ENCODE data around the gene TACR1. TPM values are rescaled to one million over a fixed set of nuclear protein-coding genes. Genes with fewer than 3 reads are reported as not detected.

The TACR1 gene
- total and polyA plus RNA-seq, 2 donors (not counting 1 experiment from before 2014, with no cell fraction given): 0.01 to 0.05 TPM

- H3K27ac Mint-ChIP-seq: no peak overlapping the region
- H3K9me3 Mint-ChIP-seq (ENCODE audit: insufficient read depth): no peaks in the 10 kb centered on the region
- H3K4me1 Mint-ChIP-seq: no peaks in the 10 kb centered on the region
- Histone ChIP-seq H4K20me1 (ENCODE audit: control insufficient read depth, insufficient read depth, low read length, poor library complexity, severe bottlenecking) (no peaks in the 10 kb centered on the region), H2AFZ (ENCODE audit: insufficient read depth, low read depth, low read length, poor library complexity, severe bottlenecking) (no peak overlapping the region), H3K27ac (ENCODE audit: low read length in 2 of 2) (no peak overlapping the region), H3K36me3 (replicated peaks in 1 of 2; ENCODE audit: control extremely low read depth in 1 of 2, control insufficient read depth in 1 of 2, extremely low read depth in 1 of 2, insufficient read depth in 2 of 2, low read length in 1 of 2) (no peaks in the 10 kb centered on the region), H3K4me1 (ENCODE audit: control insufficient read depth in 2 of 2, insufficient read depth in 2 of 2, low read length in 2 of 2) (no peaks in the 10 kb centered on the region), H3K4me2 (replicated peaks; ENCODE audit: low read depth, low read length, poor library complexity, severe bottlenecking) (no peak overlapping the region), H3K27me3 (replicated peaks in 1 of 4; ENCODE audit: control extremely low read depth in 1 of 4, control insufficient read depth in 3 of 4, insufficient read depth in 4 of 4, low read length in 3 of 4) (peaks cover 0 to 5% (median 1%) of the 10 kb centered on the region in 4 experiments), H3K9ac (ENCODE audit: low read length) (no peak overlapping the region), H3K4me3 (ENCODE audit: control extremely low read depth in 1 of 5, extremely low read depth in 1 of 5, insufficient read depth in 1 of 5, low read depth in 2 of 5, low read length in 4 of 5) (no peak overlapping the region), H3K9me3 (ENCODE audit: control extremely low read depth in 1 of 3, control insufficient read depth in 2 of 3, insufficient read depth in 1 of 3, low read length in 2 of 3) (no peaks in the 10 kb centered on the region), H3K79me2 (ENCODE audit: control insufficient read depth, insufficient read depth, low read length) (no peaks in the 10 kb centered on the region)
- H3K4me3 Mint-ChIP-seq: no peak overlapping the region
- DNase-seq: no peak
- intact Hi-C loops (cut with micrococcal nuclease): no loop called here
- TF ChIP-seq EZH2 (IDR thresholded peaks at IDR 0.05; ENCODE audit: borderline replicate concordance, insufficient read depth, low read depth, low read length, poor library complexity, severe bottlenecking): no peak
- TF ChIP-seq CTCF (IDR thresholded peaks at IDR 0.05): no peak
- H3K27me3 Mint-ChIP-seq: peaks cover 7% of the 10 kb centered on the region
- ChIA-PET CTCF (interaction anchor here (1.3 kb wide), 1 partner anchor 19 kb away, joined by 3 read pairs; the partner anchor contains the start of gene TACR1), POLR2A (no interaction called here)
- ATAC-seq (ENCODE audit: low read depth): no peak
These were observed 18.8 kb downstream of the TACR1 start for GRCh38 chr2:75180476-75180875.

- H3K9me3 Mint-ChIP-seq (ENCODE audit: insufficient read depth): no peaks in the 10 kb centered on the region
- TF ChIP-seq CTCF (IDR thresholded peaks at IDR 0.05) (no peak), EZH2 (IDR thresholded peaks at IDR 0.05; ENCODE audit: borderline replicate concordance, insufficient read depth, low read depth, low read length, poor library complexity, severe bottlenecking) (no peak)
- Histone ChIP-seq H3K4me1 (ENCODE audit: control insufficient read depth in 2 of 2, insufficient read depth in 2 of 2, low read length in 2 of 2) (no peaks in the 10 kb centered on the region), H3K4me2 (replicated peaks; ENCODE audit: low read depth, low read length, poor library complexity, severe bottlenecking) (no peak overlapping the region), H3K36me3 (replicated peaks in 1 of 2; ENCODE audit: control extremely low read depth in 1 of 2, control insufficient read depth in 1 of 2, extremely low read depth in 1 of 2, insufficient read depth in 2 of 2, low read length in 1 of 2) (no peaks in the 10 kb centered on the region), H3K9me3 (ENCODE audit: control extremely low read depth in 1 of 3, control insufficient read depth in 2 of 3, insufficient read depth in 1 of 3, low read length in 2 of 3) (no peaks in the 10 kb centered on the region), H3K27me3 (replicated peaks in 1 of 4; ENCODE audit: control extremely low read depth in 1 of 4, control insufficient read depth in 3 of 4, insufficient read depth in 4 of 4, low read length in 3 of 4) (peaks cover 0 to 2% (median 0%) of the 10 kb centered on the region in 4 experiments), H3K79me2 (ENCODE audit: control insufficient read depth, insufficient read depth, low read length) (no peaks in the 10 kb centered on the region), H2AFZ (ENCODE audit: insufficient read depth, low read depth, low read length, poor library complexity, severe bottlenecking) (no peak overlapping the region), H3K9ac (ENCODE audit: low read length) (no peak overlapping the region), H4K20me1 (ENCODE audit: control insufficient read depth, insufficient read depth, low read length, poor library complexity, severe bottlenecking) (no peaks in the 10 kb centered on the region), H3K4me3 (ENCODE audit: control extremely low read depth in 1 of 5, extremely low read depth in 1 of 5, insufficient read depth in 1 of 5, low read depth in 2 of 5, low read length in 4 of 5) (no peak overlapping the region), H3K27ac (ENCODE audit: low read length in 2 of 2) (no peak overlapping the region)
- ATAC-seq (ENCODE audit: low read depth) (no peak), DNase-seq (no peak)
- H3K4me3 Mint-ChIP-seq: no peak overlapping the region
- no peaks in the 10 kb centered on the region for H3K4me1 Mint-ChIP-seq
- intact Hi-C loops (cut with micrococcal nuclease): no loop called here
- ChIA-PET CTCF (no interaction called here), POLR2A (no interaction called here)
- H3K27ac Mint-ChIP-seq: no peak overlapping the region
- no peaks in the 10 kb centered on the region for H3K27me3 Mint-ChIP-seq
- WGBS (ENCODE audit: insufficient coverage): 56% methylated on average over 2 of the region's 2 CpGs
These were observed 21.9 kb downstream of the TACR1 start for GRCh38 chr2:75177427-75177826.

Measured in B cell (primary cell).